OCI-LY3 (cell line): ENCODE results near the gene CYP4A22.
A peak's percentile ranks its signal among the peaks of the same experiment; 100 is the strongest.

Experiments used
- H2AFZ ChIP-seq: fragments of 200-600, 300-600 bp; shearing (Covaris generic); 2 replicates; pipeline ENCODE4 v1.6.0; 2014; ENCODE audit warnings: antibody characterized with exemption, low read depth, low read length
- H3K27ac ChIP-seq: fragments of 200-600, 300-600 bp; sonication (generic); 2 replicates; pipeline ENCODE4 v1.5.1; 2014; ENCODE audit warnings: mild to moderate bottlenecking, low read length, moderate library complexity, mixed read lengths
- H3K27me3 ChIP-seq: fragments of 200-600, 300-600 bp; sonication (generic); 2 replicates; pipeline ENCODE4 v1.6.1; 2014; ENCODE audit warnings: low read depth, low read length, mixed read lengths
- H3K36me3 ChIP-seq: fragments of 200-600, 300-600 bp; sonication (generic); replicated peaks from 2 replicates; pipeline ENCODE3; 2014; ENCODE audit warnings: low read depth, low read length, mixed read lengths
- H3K4me1 ChIP-seq: fragments of 300-600, 200-600 bp; sonication (generic); 2 replicates; pipeline ENCODE4 v1.6.1; 2014; ENCODE audit warnings: low read length, mixed read lengths
- H3K4me2 ChIP-seq: fragments of 200-600, 300-600 bp; sonication (generic); 2 replicates; pipeline ENCODE4 v1.6.1; 2014; ENCODE audit warnings: low read length, mixed read lengths
- H3K4me3 ChIP-seq: fragments of 300-600, 200-600 bp; sonication (generic); 2 replicates; pipeline ENCODE4 v1.5.1; 2014; ENCODE audit warnings: antibody characterized with exemption, mild to moderate bottlenecking, low read length, moderate library complexity
- H3K79me2 ChIP-seq: fragments of 300-600, 200-600 bp; shearing (Covaris generic); 2 replicates; pipeline ENCODE4 v1.6.1; 2014; ENCODE audit warnings: mild to moderate bottlenecking, low read length, mixed read lengths
- H3K9ac ChIP-seq: fragments of 300-600, 200-600 bp; shearing (Covaris generic); 2 replicates; pipeline ENCODE4 v1.6.0; 2014; ENCODE audit warnings: mild to moderate bottlenecking, low read length, moderate library complexity
- H3K9me3 ChIP-seq: fragments of 200-600, 300-600 bp; shearing (Covaris generic); 2 replicates; pipeline ENCODE4 v1.6.1; 2014; ENCODE audit warnings: low read length, mixed read lengths; ENCODE audit not compliant: insufficient read depth
- H4K20me1 ChIP-seq: fragments of 200-600, 300-600 bp; sonication (generic); 2 replicates; pipeline ENCODE4 v1.6.1; 2016; ENCODE audit warnings: low read length, mixed read lengths; ENCODE audit not compliant: insufficient read depth
- CTCF ChIP-seq: fragments of 200-600, 300-600 bp; sonication (generic); IDR thresholded peaks from 2 replicates; pipeline ENCODE4 v1.5.1; 2014; ENCODE audit warnings: antibody characterized with exemption, low read length, low read depth
- EZH2phosphoT487 ChIP-seq: fragments of 200-600 bp; shearing (Covaris generic); IDR thresholded peaks from 2 replicates; pipeline ENCODE4 v1.6.1; 2018; ENCODE audit warnings: antibody characterized with exemption, mixed run types, low read depth

The CYP4A22 gene

GRCh38 chr1:47175227-47175934, 38.1 kb downstream of the CYP4A22 start:
- no peak overlapping the region for H3K9ac ChIP-seq
- H3K27ac ChIP-seq = no peak overlapping the region
- TF ChIP-seq EZH2phosphoT487 (no peak), CTCF (peak; percentile 61)
- H3K4me1 ChIP-seq = peaks cover 4% of the 10 kb centered on the region; the same call in 1 of the 2 replicates
- no peaks in the 10 kb centered on the region for H3K79me2 ChIP-seq
- H3K27me3 ChIP-seq = peaks cover 5% of the 10 kb centered on the region
- no peaks in the 10 kb centered on the region for H3K36me3 ChIP-seq
- H2AFZ ChIP-seq = no peak overlapping the region
- no peaks in the 10 kb centered on the region for H4K20me1 ChIP-seq
- H3K4me3 ChIP-seq = no peak overlapping the region
- H3K4me2 ChIP-seq = 0 out of 2 replicates have a peak overlapping the region, but pooled peaks have one; percentile 19
- no peaks in the 10 kb centered on the region for H3K9me3 ChIP-seq

- Histone ChIP-seq H3K4me2 (no peak overlapping the region), H2AFZ (no peak overlapping the region)
- TF ChIP-seq EZH2phosphoT487 = no peak
- no peak for TF ChIP-seq CTCF
Observed at GRCh38 chr1:47178020-47178419, 40.8 kb downstream of the CYP4A22 start.

GRCh38 chr1:47178654-47179016, 41.4 kb downstream of the CYP4A22 start:
- TF ChIP-seq CTCF (no peak), EZH2phosphoT487 (no peak)
- Histone ChIP-seq H3K79me2 (no peaks in the 10 kb centered on the region), H4K20me1 (no peaks in the 10 kb centered on the region), H3K9ac (peak overlapping the region; percentile 41; the same call in 1 of the 2 replicates), H3K4me1 (peaks cover 4% of the 10 kb centered on the region; the same call in 1 of the 2 replicates), H3K36me3 (no peaks in the 10 kb centered on the region), H3K4me3 (peak overlapping the region; percentile 97), H3K27ac (no peak overlapping the region), H3K4me2 (peak overlapping the region; percentile 100), H3K27me3 (peaks cover 6% of the 10 kb centered on the region), H2AFZ (peak overlapping the region; percentile 54; the same call in 1 of the 2 replicates), H3K9me3 (no peaks in the 10 kb centered on the region)

More at GRCh38 chr1:47178020-47178419, 40.8 kb downstream of the CYP4A22 start:
- Histone ChIP-seq H3K4me1 (peaks cover 4% of the 10 kb centered on the region; the same call in 1 of the 2 replicates), H3K27ac (no peak overlapping the region), H3K79me2 (no peaks in the 10 kb centered on the region), H3K9ac (no peak overlapping the region), H4K20me1 (no peaks in the 10 kb centered on the region), H3K27me3 (peaks cover 6% of the 10 kb centered on the region), H3K36me3 (no peaks in the 10 kb centered on the region), H3K9me3 (no peaks in the 10 kb centered on the region), H3K4me3 (no peak overlapping the region)

GRCh38 chr1:47179017-47179987, 42.1 kb downstream of the CYP4A22 start:
- Histone ChIP-seq H3K4me2 (peak overlapping the region; percentile 100), H3K27ac (no peak overlapping the region), H3K9me3 (no peaks in the 10 kb centered on the region), H3K4me3 (peak overlapping the region; percentile 97), H2AFZ (peak overlapping the region; percentile 97), H3K79me2 (no peaks in the 10 kb centered on the region), H3K9ac (peak overlapping the region; percentile 70), H4K20me1 (no peaks in the 10 kb centered on the region), H3K27me3 (peaks cover 6% of the 10 kb centered on the region), H3K36me3 (no peaks in the 10 kb centered on the region), H3K4me1 (peaks cover 4% of the 10 kb centered on the region; the same call in 1 of the 2 replicates)
- TF ChIP-seq CTCF (peak; percentile 72), EZH2phosphoT487 (no peak)
